ENCODE data around the gene CDKN2C.

- no peak for TF ChIP-seq CTCF (IDR thresholded peaks at IDR 0.05)
- no peak for TF ChIP-seq ZFX (IDR thresholded peaks at IDR 0.05; ENCODE audit: borderline replicate concordance)
These were observed 19.6 kb downstream of the CDKN2C start for GRCh38 chr1:50989694-50990093.

All from 22Rv1 (cell line).